Neuronal stem cell (in vitro differentiated cells): ENCODE data around the gene LILRA6. TPM values are rescaled to one million over a fixed set of nuclear protein-coding genes. Genes with fewer than 3 reads are reported as not detected.
"Not testable (repeated sequence)": the region's sequence is repeated elsewhere in the genome, so short reads cannot be mapped to it uniquely, and the experiment has no call there.

Experiments used
- DNase-seq: peaks from one replicate; pipeline ENCODE4 v3.0.0-alpha.2; 2013; ENCODE audit warnings: low spot score
- H2AFZ ChIP-seq: one replicate; pipeline ENCODE4 v1.6.1; 2013; ENCODE audit warnings: mild to moderate bottlenecking, low read length, inconsistent platforms
- H2AK5ac ChIP-seq: 2 replicates; pipeline ENCODE4 v1.6.1; 2013; ENCODE audit warnings: low read depth, mild to moderate bottlenecking, inconsistent platforms, low read length, moderate library complexity, mixed read lengths
- H2BK120ac ChIP-seq: 2 replicates; pipeline ENCODE4 v1.6.1; 2013; ENCODE audit warnings: low read depth, mild to moderate bottlenecking, inconsistent platforms, low read length, moderate library complexity, mixed read lengths
- H2BK12ac ChIP-seq: one replicate; pipeline ENCODE4 v1.6.1; 2013; ENCODE audit warnings: low read length, inconsistent platforms
- H2BK15ac ChIP-seq: 2 replicates; pipeline ENCODE4 v1.6.1; 2013; ENCODE audit warnings: mild to moderate bottlenecking, low read length, inconsistent platforms, mixed read lengths
- H2BK5ac ChIP-seq: one replicate; pipeline ENCODE4 v1.6.1; 2013; ENCODE audit warnings: inconsistent platforms, mild to moderate bottlenecking, low read length, moderate library complexity
- H3K14ac ChIP-seq: one replicate; pipeline ENCODE4 v1.6.1; 2013; ENCODE audit warnings: low read length, inconsistent platforms
- H3K18ac ChIP-seq: 2 replicates; pipeline ENCODE4 v1.6.1; 2013; ENCODE audit warnings: low read length, inconsistent platforms
- H3K23ac ChIP-seq: 2 replicates; pipeline ENCODE4 v1.6.1; 2013; ENCODE audit warnings: low read depth, mild to moderate bottlenecking, mixed read lengths, low read length, inconsistent platforms; ENCODE audit not compliant: poor library complexity
- H3K27ac ChIP-seq: replicated peaks from 3 replicates; pipeline ENCODE4 v1.5.1; 2013; ENCODE audit warnings: low read length, inconsistent platforms
- H3K27me3 ChIP-seq, 3 experiments: 2 replicates each; pipeline ENCODE4 v1.6.1; 2013; ENCODE audit warnings: low read length in 3 of 3, mild to moderate bottlenecking in 2 of 3, inconsistent platforms in 1 of 3, low read depth in 1 of 3, mixed read lengths in 1 of 3, moderate library complexity in 1 of 3; ENCODE audit not compliant: control insufficient read depth in 3 of 3, insufficient read depth in 3 of 3
- H3K36me3 ChIP-seq, 2 donors: replicated peaks in 1 of 2; 2 replicates each; pipeline ENCODE4 v1.6.1; 2013; ENCODE audit warnings: low read length in 2 of 2; ENCODE audit not compliant: control insufficient read depth in 2 of 2, insufficient read depth in 2 of 2
- H3K4ac ChIP-seq: 2 replicates; pipeline ENCODE4 v1.6.1; 2013; ENCODE audit warnings: inconsistent platforms, mild to moderate bottlenecking, low read length, moderate library complexity
- H3K4me1 ChIP-seq, 2 donors: 1 replicate in 1 of 2; 2 replicates in 1 of 2; pipeline ENCODE4 v1.6.1; 2013; ENCODE audit warnings: low read length in 2 of 2, low read depth in 1 of 2; ENCODE audit not compliant: control insufficient read depth in 2 of 2, insufficient read depth in 1 of 2
- H3K4me2 ChIP-seq: one replicate; pipeline ENCODE4 v1.6.1; 2013; ENCODE audit warnings: mild to moderate bottlenecking, low read length, inconsistent platforms; ENCODE audit not compliant: insufficient read depth, poor library complexity, severe bottlenecking
- H3K4me3 ChIP-seq, 2 donors: 2 replicates each; pipeline ENCODE4 v1.5.1; 2013; ENCODE audit warnings: low read length in 2 of 2, mild to moderate bottlenecking in 2 of 2, inconsistent platforms in 1 of 2, moderate library complexity in 1 of 2
- H3K79me1 ChIP-seq: one replicate; pipeline ENCODE4 v1.6.1; 2013; ENCODE audit warnings: low read depth, mild to moderate bottlenecking, inconsistent platforms, low read length, moderate library complexity
- H3K9ac ChIP-seq: one replicate; pipeline ENCODE4 v1.6.1; 2013; ENCODE audit warnings: mild to moderate bottlenecking, low read depth, low read length, inconsistent platforms; ENCODE audit not compliant: poor library complexity
- H3K9me3 ChIP-seq, 2 donors: replicated peaks in 1 of 2; 2 replicates each; pipeline versions ENCODE3 to v1.6.1; 2013; ENCODE audit warnings: low read length in 2 of 2, mild to moderate bottlenecking in 2 of 2, inconsistent platforms in 1 of 2, low read depth in 1 of 2, mixed read lengths in 1 of 2, moderate library complexity in 1 of 2; ENCODE audit not compliant: control insufficient read depth in 2 of 2, insufficient read depth in 1 of 2
- H4K8ac ChIP-seq: one replicate; pipeline ENCODE4 v1.6.1; 2013; ENCODE audit warnings: low read depth, mild to moderate bottlenecking, inconsistent platforms, low read length, moderate library complexity
- H4K91ac ChIP-seq: one replicate; pipeline ENCODE4 v1.6.1; 2013; ENCODE audit warnings: low read length, low read depth, mild to moderate bottlenecking, inconsistent platforms; ENCODE audit not compliant: poor library complexity
- whole genome bisulfite sequencing, 2 donors: extraction: QIAGEN DNeasy Blood & Tissue Kit; methylation state at CpG; one replicate each; pipeline ENCODE4 v1.1.7; 2013; ENCODE audit warnings: missing lambda C conversion rate in 2 of 2, mixed read lengths in 1 of 2; ENCODE audit not compliant: insufficient read length in 2 of 2, insufficient replicate concordance in 1 of 2; ENCODE audit errors: extremely low coverage in 2 of 2; 5-methylcytosine and 5-hydroxymethylcytosine counted together
- polyA plus RNA-seq, 2 experiments: library from polyadenylated mRNA; stranded (reverse); fragments of 200-250 nt; gene quantifications; one replicate each; pipeline ENCODE4 v1.2.3, GENCODE V29; 2013

LILRA6 gene
- polyA plus RNA-seq (2013, experiment 1 of 2), result not detected
- polyA plus RNA-seq (2013, experiment 2 of 2), result not detected

DNA sequence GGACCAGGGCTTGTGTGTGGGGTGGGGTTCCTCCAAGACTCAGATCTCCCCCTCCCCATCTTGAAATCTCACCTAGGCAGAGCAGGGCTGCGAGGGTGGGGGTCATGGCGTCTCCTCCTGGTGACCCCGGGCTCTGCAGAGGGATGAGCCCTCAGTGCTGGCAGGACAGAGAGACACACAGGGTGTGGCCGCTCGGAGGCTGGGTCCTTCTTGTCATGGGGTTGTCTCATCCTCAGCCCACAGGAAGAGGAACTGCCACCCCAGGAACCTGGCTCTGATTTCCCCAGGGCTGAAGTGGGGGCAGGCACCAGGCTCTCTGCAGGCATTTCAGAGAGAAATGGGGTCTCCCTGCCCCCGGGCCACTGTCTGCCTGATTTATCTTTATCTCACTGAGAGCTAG, at the start of gene LILRA6:
Gene LILRA6, minus strand, starts transcription at position 145 of the 400 bp plus-strand sequence.
- H3K4me1 ChIP-seq, H3K4me3 ChIP-seq, H2BK120ac ChIP-seq, H2BK12ac ChIP-seq, H3K18ac ChIP-seq, H3K4me2 ChIP-seq, H4K8ac ChIP-seq, H4K91ac ChIP-seq, H3K23ac ChIP-seq, H3K27me3 ChIP-seq, H2BK15ac ChIP-seq, H3K9ac ChIP-seq, H3K79me1 ChIP-seq, H2AFZ ChIP-seq, H3K14ac ChIP-seq, DNase-seq, H3K27ac ChIP-seq, H3K36me3 ChIP-seq, H2BK5ac ChIP-seq, H2AK5ac ChIP-seq, H3K9me3 ChIP-seq, H3K4ac ChIP-seq: not testable (repeated sequence)
- WGBS, 2 donors, result no CpG with 5 or more reads among the region's 6 CpGs

DNA sequence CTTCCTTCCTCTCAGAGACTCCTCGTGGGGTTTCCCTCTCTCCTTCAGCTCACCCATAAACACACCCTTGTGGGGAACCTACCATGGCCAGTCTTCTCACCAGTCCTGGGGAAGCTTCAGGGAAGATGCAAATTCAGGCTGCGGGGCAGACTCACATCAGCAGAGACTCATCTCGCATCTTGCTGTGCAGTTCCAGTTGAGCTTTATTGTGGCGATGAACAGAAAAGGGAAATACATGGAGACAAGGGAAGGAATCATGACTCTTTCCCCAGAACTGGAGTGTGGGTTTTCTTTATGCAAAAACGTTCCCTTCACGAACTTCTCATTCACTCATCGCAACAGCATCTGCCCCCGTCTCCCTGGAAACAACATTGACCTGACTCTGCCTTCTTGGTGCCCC, 46.6 kb upstream of the LILRA6 start:
- H2BK5ac ChIP-seq, H2BK120ac ChIP-seq, H3K9me3 ChIP-seq, DNase-seq, H3K9ac ChIP-seq, H3K4ac ChIP-seq, H2AK5ac ChIP-seq, H2BK12ac ChIP-seq, H3K4me3 ChIP-seq, H3K4me1 ChIP-seq, H3K79me1 ChIP-seq, H3K4me2 ChIP-seq, H3K27ac ChIP-seq, H3K23ac ChIP-seq, H2AFZ ChIP-seq, H2BK15ac ChIP-seq, H4K91ac ChIP-seq, H3K18ac ChIP-seq, H3K14ac ChIP-seq, H3K36me3 ChIP-seq: not testable (repeated sequence)
- no CpG with 5 or more reads among the region's 8 CpGs for WGBS, 2 donors
- peak overlapping the region; percentile 43 for H4K8ac ChIP-seq
- H3K27me3 ChIP-seq, result peaks cover 0 to 14% (median 0%) of the 10 kb centered on the region in 3 experiments

DNA sequence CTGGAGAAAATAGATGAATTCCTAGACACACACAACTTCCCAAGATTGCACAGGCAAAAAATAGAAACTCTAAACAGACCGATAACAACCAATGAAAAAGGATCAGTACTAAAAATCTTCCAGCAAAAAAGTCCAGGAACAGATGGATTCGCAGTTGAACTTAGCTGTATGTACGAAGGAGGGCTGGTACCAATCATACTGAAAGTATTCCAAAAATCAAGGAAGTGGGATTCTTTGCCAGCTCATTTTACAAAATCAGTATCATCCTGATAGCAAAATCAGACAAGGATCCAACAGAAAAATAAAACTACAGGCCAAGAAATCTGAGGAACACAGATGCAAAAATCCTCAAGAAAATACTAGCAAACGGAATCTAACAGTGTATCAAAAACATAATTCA, 44.9 kb upstream of the LILRA6 start:
- H3K23ac ChIP-seq, result no peak overlapping the region
- H3K18ac ChIP-seq, result no peak overlapping the region
- DNase-seq, result no peak
- H2BK5ac ChIP-seq, result no peak overlapping the region
- no peak overlapping the region for H2BK120ac ChIP-seq
- H2BK15ac ChIP-seq, result no peak overlapping the region
- no peak overlapping the region for H2AK5ac ChIP-seq
- no peaks in the 10 kb centered on the region for H3K36me3 ChIP-seq
- WGBS, 2 donors, result no CpG with 5 or more reads among the region's 4 CpGs
- no peaks in the 10 kb centered on the region for H3K4me1 ChIP-seq
- H3K27ac ChIP-seq, result no peak overlapping the region
- H3K4ac ChIP-seq, result no peak overlapping the region
- H4K8ac ChIP-seq, result no peak overlapping the region
- H3K14ac ChIP-seq, result no peak overlapping the region
- H3K4me2 ChIP-seq, result no peak overlapping the region
- no peak overlapping the region for H4K91ac ChIP-seq
- H2BK12ac ChIP-seq, result no peak overlapping the region
- no peaks in the 10 kb centered on the region for H3K79me1 ChIP-seq
- H2AFZ ChIP-seq, result no peak overlapping the region
- H3K27me3 ChIP-seq, result peaks cover 0 to 19% (median 0%) of the 10 kb centered on the region in 3 experiments
- H3K4me3 ChIP-seq, result no peak overlapping the region
- H3K9me3 ChIP-seq, result no peaks in the 10 kb centered on the region
- H3K9ac ChIP-seq, result no peak overlapping the region

DNA sequence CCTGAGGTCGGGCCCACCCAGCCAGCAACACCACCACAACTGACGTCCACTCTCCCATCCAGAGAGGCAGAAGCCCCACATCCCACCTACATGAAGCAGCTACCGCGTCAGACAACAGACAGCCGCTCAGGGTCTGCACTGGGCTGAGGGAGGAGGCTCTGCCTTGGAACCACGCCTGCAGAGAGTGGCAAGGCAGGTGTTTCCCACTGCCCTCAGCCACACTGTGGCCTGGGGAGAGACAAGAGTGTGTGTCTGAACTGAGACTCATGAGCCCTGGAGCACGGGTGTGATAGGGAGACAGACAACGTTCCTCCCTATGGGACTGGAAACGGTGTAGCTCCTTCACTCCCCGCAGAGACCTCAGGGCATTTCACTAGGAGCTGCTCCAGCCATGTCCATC, 43.7 kb upstream of the LILRA6 start:
- H3K79me1 ChIP-seq, H2BK15ac ChIP-seq, H4K8ac ChIP-seq, H3K23ac ChIP-seq, H2BK12ac ChIP-seq, H2AK5ac ChIP-seq, H2AFZ ChIP-seq, H3K14ac ChIP-seq, H3K36me3 ChIP-seq, H3K18ac ChIP-seq, H3K4me2 ChIP-seq, H3K9ac ChIP-seq, H3K27ac ChIP-seq, H3K4me3 ChIP-seq, DNase-seq, H3K4ac ChIP-seq, H2BK5ac ChIP-seq, H3K4me1 ChIP-seq, H3K9me3 ChIP-seq, H4K91ac ChIP-seq, H2BK120ac ChIP-seq: not testable (repeated sequence)
- peaks cover 0 to 21% (median 0%) of the 10 kb centered on the region in 3 experiments for H3K27me3 ChIP-seq
- WGBS, 2 donors, result no CpG with 5 or more reads among the region's 10 CpGs
